Fibroblast of the aortic adventitia (primary cell): Measurements from ENCODE around the gene OR51L1. TPM values are rescaled to one million over a fixed set of nuclear protein-coding genes. Genes with fewer than 3 reads are reported as not detected.
"Not testable (repeated sequence)": the region's sequence is repeated elsewhere in the genome, so short reads cannot be mapped to it uniquely, and the experiment has no call there.

ENCODE experiments used
- DNase-seq: peaks from one replicate; pipeline ENCODE4 v3.0.0-alpha.2; 2010; ENCODE audit warnings: low read depth
- H3K4me3 ChIP-seq: 2 replicates; pipeline ENCODE4 v1.5.1; 2011; ENCODE audit warnings: low read depth, mild to moderate bottlenecking, control low read depth, low read length, moderate library complexity
- total RNA-seq: library from RNA; depleted of rRNA; stranded (reverse); fragments of >200 nt; gene quantifications from 2 replicates; pipeline ENCODE4 v1.2.3, GENCODE V29; 2012; ENCODE audit warnings: low replicate concordance
- TF ChIP-seq, protein P1 (sequence below): IDR thresholded peaks from 2 replicates; pipeline ENCODE4 v1.5.1; 2011; ENCODE audit warnings: mild to moderate bottlenecking, low read length, control low read depth, inconsistent platforms; ENCODE audit not compliant: insufficient read depth

OR51L1 gene, protein sequence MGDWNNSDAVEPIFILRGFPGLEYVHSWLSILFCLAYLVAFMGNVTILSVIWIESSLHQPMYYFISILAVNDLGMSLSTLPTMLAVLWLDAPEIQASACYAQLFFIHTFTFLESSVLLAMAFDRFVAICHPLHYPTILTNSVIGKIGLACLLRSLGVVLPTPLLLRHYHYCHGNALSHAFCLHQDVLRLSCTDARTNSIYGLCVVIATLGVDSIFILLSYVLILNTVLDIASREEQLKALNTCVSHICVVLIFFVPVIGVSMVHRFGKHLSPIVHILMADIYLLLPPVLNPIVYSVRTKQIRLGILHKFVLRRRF
- total RNA-seq = 0.33 TPM in 1 of 2 replicates, not detected in the other

DNA sequence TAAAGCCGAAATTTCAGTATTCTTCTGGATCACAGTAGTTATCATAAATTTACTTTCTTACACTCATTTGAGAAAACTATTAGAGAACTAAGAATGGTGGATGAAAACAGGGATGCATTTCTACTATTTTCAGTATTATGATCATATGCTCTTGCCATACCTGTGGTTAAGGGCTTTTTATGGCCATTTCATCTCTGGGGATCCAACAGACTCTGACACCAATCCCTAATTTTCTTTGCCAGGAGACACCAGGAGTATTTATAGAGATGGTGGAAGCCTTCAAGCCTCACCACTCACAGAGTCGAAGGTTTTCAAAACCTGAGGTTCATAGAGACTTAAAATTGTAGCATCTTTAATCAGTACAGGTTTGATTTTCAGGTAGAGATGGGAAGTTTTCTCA, at the start of gene OR51L1:
Gene OR51L1 (plus strand): TSS at position 301 of the 400 bp plus-strand sequence. CDS start 4,132 bp downstream, outside the sequence.
- TF ChIP-seq, protein P1, sequence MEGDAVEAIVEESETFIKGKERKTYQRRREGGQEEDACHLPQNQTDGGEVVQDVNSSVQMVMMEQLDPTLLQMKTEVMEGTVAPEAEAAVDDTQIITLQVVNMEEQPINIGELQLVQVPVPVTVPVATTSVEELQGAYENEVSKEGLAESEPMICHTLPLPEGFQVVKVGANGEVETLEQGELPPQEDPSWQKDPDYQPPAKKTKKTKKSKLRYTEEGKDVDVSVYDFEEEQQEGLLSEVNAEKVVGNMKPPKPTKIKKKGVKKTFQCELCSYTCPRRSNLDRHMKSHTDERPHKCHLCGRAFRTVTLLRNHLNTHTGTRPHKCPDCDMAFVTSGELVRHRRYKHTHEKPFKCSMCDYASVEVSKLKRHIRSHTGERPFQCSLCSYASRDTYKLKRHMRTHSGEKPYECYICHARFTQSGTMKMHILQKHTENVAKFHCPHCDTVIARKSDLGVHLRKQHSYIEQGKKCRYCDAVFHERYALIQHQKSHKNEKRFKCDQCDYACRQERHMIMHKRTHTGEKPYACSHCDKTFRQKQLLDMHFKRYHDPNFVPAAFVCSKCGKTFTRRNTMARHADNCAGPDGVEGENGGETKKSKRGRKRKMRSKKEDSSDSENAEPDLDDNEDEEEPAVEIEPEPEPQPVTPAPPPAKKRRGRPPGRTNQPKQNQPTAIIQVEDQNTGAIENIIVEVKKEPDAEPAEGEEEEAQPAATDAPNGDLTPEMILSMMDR = no peak
- no peak within 1 kb of the TSS for H3K4me3 ChIP-seq
- DNase-seq = no peak

DNA sequence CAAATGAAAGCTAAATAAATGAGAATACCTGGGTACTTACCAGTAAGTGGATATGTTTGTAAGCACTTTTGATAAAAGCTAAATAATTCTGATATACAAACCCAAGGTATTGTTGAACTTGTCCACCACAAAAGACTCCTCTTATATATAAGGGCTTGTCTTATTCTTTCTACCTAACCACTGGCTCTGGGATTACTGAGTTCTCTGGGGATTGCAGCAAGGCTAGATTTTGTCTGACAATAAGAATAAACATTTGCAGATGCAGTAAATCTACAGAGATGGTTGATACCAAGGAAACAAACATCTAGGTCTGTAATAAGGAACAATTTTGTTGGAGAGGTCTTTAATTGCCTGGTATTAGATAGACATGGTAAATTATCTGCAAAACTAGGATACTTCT, 47.1 kb upstream of the OR51L1 start, which contains the start of gene OR51A4:
Gene OR51A4 (minus strand): TSS at position 101 of the 400 bp plus-strand sequence. CDS start 505 bp downstream, outside the sequence.
- TF ChIP-seq, protein P1 = no peak
- DNase-seq = no peak
- H3K4me3 ChIP-seq = no peak within 1 kb of the TSS

- DNase-seq, H3K4me3 ChIP-seq: not testable (repeated sequence)
Measured at GRCh38 chr11:4955613-4956012, 39.0 kb upstream of the OR51L1 start, which contains the start of gene OR51A2. Gene OR51A2 (minus strand): TSS chr11:4955713. CDS start chr11:4955713, 0 bp downstream.

DNA sequence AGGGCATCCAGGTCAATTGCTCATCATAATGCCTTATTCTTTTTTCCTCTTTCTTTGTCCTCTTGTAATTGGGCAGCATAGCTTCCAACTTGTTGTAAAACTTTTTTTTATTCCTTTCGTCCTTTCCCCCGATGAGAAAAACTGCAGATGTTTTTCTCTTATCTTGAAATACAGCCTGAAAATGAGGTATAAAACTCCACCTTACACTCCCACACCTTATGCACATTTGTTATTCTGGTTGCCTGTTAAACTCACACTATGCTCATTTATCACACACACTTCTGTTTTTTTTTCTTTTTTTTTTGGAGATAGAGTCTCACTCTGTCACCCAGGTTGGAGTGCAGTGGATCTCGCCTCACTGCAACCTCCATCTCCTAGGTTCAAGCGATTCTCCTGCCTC, 37.3 kb upstream of the OR51L1 start:
- TF ChIP-seq, protein P1 = no peak
- no peak overlapping the region for H3K4me3 ChIP-seq
- no peak for DNase-seq

GRCh38 chr11:4960877-4961276, 33.8 kb upstream of the OR51L1 start:
- DNase-seq = no peak
- TF ChIP-seq, protein P1 = no peak

GRCh38 chr11:4962816-4963215, 31.8 kb upstream of the OR51L1 start:
- no peak overlapping the region for H3K4me3 ChIP-seq
- DNase-seq = no peak
- TF ChIP-seq, protein P1 = no peak

More at GRCh38 chr11:4960877-4961276, 33.8 kb upstream of the OR51L1 start:
- H3K4me3 ChIP-seq = no peak overlapping the region

DNA sequence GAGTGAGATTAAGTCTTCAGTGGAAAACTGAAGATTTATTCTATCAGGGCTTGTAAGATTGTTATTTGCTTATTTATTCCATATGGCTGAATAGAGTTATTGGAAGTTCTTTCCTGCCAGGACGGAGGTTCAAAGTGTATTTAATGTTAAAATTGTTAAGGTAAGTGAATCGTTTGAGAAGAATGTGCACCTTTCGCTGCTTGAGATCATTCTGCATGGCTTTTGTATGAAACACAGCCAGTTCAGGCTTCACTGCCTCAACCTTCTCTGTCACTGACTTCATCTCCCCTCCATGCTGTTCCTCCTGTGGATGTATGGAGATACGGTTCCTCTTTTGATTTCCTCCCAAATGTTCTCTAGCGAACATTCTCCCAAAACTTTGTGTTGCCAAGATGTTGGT, 19.2 kb upstream of the OR51L1 start:
- DNase-seq = no peak
- TF ChIP-seq, protein P1 = no peak
- no peak overlapping the region for H3K4me3 ChIP-seq
